Stomach (tissue), 4 donors: ENCODE measurements around the gene PPFIA1.

Experiments used
- EP300 ChIP-seq: sonication (generic); formaldehyde crosslinking; IDR thresholded peaks from one replicate; pipeline ENCODE4 v1.6.1; 2017; ENCODE audit warnings: antibody characterized with exemption
- POLR2AphosphoS5 ChIP-seq, 3 donors: sonication (generic); formaldehyde crosslinking; IDR thresholded peaks; one replicate each; pipeline ENCODE4 v1.6.1; 2016; ENCODE audit warnings: antibody characterized with exemption in 3 of 3
- TF ChIP-seq, protein P1 (sequence below), 7 experiments: fragments of 450-650 bp in 4 of 7; fragments of 200-600 bp in 3 of 7; sonication (generic) in 3 of 7; IDR thresholded peaks; one replicate each; pipeline ENCODE4 v1.5.1; 2016 to 2019; ENCODE audit warnings: antibody characterized with exemption in 7 of 7, control low read depth in 2 of 7, mild to moderate bottlenecking in 1 of 7

DNA sequence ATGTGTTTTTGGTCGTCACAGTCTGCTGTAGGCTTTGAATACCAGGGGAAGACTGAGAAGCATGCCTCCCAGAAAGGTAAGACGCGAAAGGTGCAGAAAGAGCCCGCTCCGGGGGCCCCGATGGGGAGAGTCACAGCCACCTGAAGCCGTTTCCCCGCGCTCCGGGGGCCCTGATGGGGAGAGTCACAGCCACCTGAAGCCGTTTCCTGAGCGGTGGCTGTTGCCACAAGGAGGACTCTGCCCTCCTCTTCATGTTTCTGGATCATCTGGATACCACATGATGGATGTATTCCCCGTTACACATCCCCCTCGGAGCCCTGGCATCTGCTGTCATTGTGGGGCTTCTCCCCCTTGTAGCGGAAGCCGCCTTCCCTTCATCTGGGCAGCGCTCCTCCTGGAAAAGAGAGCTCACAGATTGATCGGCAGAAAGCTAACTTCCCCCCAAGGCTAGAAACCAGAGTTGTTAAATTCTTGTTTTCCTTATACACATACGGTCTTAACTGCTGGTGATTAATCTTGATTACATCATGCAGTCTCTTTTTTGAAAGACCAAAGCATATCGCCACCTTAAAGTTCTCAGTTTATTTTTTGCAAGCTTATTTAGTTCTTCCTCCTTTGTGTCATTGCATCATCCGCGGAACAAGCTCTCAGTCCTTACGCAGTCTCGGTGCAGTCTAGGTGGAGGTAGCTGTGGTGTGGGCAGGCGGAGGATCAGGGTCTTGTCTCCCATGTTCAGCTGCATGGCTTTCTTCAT, 145.3 kb downstream of the PPFIA1 start:
- TF ChIP-seq, protein P1, sequence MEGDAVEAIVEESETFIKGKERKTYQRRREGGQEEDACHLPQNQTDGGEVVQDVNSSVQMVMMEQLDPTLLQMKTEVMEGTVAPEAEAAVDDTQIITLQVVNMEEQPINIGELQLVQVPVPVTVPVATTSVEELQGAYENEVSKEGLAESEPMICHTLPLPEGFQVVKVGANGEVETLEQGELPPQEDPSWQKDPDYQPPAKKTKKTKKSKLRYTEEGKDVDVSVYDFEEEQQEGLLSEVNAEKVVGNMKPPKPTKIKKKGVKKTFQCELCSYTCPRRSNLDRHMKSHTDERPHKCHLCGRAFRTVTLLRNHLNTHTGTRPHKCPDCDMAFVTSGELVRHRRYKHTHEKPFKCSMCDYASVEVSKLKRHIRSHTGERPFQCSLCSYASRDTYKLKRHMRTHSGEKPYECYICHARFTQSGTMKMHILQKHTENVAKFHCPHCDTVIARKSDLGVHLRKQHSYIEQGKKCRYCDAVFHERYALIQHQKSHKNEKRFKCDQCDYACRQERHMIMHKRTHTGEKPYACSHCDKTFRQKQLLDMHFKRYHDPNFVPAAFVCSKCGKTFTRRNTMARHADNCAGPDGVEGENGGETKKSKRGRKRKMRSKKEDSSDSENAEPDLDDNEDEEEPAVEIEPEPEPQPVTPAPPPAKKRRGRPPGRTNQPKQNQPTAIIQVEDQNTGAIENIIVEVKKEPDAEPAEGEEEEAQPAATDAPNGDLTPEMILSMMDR (IDR thresholded peaks at IDR 0.05): no peak
- TF ChIP-seq POLR2AphosphoS5 (IDR thresholded peaks at IDR 0.05) (no peak), EP300 (no peak)
